Retinal pigment epithelial cell (primary cell): Measurements from ENCODE around the gene UPF2.
"Not testable (repeated sequence)": the region's sequence is repeated elsewhere in the genome, so short reads cannot be mapped to it uniquely, and the experiment has no call there.

Source experiments
- DNase-seq: peaks from one replicate; pipeline ENCODE4 v3.0.0-alpha.2; 2010; ENCODE audit warnings: low read depth
- H3K4me3 ChIP-seq: 2 replicates; pipeline ENCODE4 v1.5.1; 2011; ENCODE audit warnings: mild to moderate bottlenecking, low read length, control low read depth, moderate library complexity
- CTCF ChIP-seq: conservative IDR thresholded peaks from 2 replicates; pipeline ENCODE4 v1.5.1; 2011; ENCODE audit warnings: low read depth, low read length, control low read depth, inconsistent platforms

Gene UPF2

GRCh38 chr10:11894381-11895107 is 148.1 kb downstream of the UPF2 start:
- H3K4me3 ChIP-seq: no peak overlapping the region
- TF ChIP-seq CTCF: no peak
- no peak for DNase-seq

DNA sequence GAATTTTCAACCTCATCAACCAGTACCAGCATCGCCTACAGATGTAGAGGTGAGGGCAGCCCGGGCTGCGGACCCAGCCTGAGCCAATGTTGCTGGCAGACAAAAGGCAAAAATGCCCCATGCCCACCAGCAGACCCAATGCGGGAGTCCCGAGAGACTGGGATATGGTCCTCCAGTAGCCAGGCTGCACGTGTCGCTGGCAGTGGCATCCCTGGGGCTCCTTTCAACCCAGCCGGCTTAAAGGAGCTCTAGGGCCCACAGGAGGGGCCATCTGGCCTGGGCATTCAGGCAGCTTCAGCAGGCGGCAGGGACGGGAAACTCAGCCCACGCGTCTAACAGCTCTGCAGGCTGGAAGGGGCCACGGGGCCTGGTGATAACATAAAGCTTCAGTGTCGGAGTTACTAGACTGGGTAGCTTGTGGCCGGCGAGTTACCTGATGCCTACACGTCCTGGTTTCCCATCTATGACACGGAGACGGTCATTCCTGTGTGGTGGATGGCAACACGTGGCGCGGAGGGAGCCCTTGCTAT is 148.8 kb downstream of the UPF2 start:
- H3K4me3 ChIP-seq: no peak overlapping the region
- no peak for TF ChIP-seq CTCF
- DNase-seq: no peak

DNA sequence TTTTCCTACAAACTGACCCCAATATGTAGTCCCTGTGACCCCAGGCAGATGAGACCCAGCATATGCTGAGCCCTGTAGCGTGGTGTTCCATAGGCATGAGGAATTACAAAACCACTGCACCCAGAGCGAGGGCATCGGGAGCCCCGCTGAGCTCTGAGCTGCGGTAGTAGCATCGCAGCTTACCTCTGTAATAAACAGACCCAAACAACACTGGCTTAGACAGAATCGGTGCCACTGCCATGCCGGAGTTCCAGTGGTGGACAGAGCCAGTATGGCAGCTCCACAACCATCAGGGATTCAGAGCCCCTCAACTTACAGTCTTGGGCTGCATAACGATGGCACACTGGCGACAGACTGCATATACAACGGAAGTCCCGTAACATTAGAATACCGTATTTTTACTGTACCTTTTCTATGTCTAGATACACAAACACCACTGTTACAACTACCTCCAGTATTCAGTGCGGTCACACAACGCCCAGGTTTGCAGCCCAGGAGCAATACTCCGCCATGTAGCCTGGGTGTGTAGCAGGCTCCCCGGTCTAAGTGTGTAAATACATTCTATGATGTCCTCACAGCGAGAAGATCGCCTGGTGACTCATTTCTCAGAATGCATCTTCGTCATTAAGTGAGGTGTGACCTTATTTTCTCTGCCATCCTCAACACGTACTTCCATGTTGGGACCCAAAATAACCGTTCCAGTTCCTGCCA is 150.7 kb downstream of the UPF2 start:
- no peak overlapping the region for H3K4me3 ChIP-seq
- DNase-seq: no peak
- TF ChIP-seq CTCF: no peak

GRCh38 chr10:11889263-11889662 is 153.3 kb downstream of the UPF2 start:
- H3K4me3 ChIP-seq, DNase-seq: not testable (repeated sequence)

DNA sequence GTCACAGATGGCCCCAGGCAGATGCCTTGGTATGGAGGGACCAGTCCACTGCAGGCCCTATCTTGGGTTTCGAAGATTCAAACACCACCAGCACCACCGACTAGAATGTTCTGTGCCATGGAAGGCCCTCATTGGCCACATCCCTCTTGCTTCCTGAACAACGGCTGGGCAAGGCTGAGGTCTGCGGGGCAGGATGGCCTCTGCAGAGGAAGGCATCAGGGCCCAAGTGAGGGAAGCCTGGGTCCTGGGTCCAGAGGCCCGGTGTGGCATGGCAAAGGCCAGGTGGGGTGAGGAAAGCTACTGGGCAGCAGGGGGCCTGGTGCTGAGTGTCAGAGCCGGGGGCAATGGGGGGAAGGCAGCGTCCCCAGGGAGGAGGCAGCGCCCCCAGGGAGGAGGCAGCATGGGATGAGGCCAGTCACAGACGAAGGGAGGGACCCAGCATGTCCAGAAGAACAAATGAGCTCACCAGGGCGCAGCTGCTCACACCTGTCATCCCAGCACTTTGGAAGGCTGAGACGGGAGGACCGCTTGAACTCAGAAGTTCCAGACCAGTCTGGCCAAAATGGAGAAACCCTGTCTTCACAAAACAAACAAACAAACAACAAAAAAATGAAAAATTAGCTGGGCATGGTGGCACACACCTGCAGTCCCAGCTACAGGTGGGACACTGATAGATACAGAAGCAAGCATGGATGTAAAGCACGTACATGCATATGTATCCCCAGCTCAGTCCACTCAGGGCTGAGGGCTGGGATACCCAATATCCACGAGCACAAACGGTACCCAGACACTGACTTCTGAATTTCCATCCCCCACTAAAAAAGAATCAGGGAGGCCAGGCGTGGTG is 155.0 kb downstream of the UPF2 start:
- no peak overlapping the region for H3K4me3 ChIP-seq
- TF ChIP-seq CTCF: no peak
- DNase-seq: no peak

GRCh38 chr10:11886851-11887250 is 155.8 kb downstream of the UPF2 start:
- TF ChIP-seq CTCF: no peak
- no peak overlapping the region for H3K4me3 ChIP-seq
- no peak for DNase-seq

GRCh38 chr10:11886138-11886474 is 156.5 kb downstream of the UPF2 start:
- H3K4me3 ChIP-seq: no peak overlapping the region
- TF ChIP-seq CTCF: no peak
- DNase-seq: no peak
